Right lobe of liver (tissue), 6 donors: Measurements from ENCODE around the gene IKBIP. TPM values are rescaled to one million over a fixed set of nuclear protein-coding genes. Genes with fewer than 3 reads are reported as not detected.

Experiments
- ATAC-seq, 4 donors: fragments of 200-7000 bp; cut with Tn5 transposase; one replicate each; pipeline ENCODE4 v1.9.1; 2020; ENCODE audit warnings: mild to moderate bottlenecking in 4 of 4, moderate library complexity in 4 of 4
- DNase-seq, 3 donors: peaks; one replicate each; pipeline ENCODE4 v3.0.0-alpha.2; 2020
- H3K27ac ChIP-seq, 3 donors: fragments of 200-600 bp; one replicate each; pipeline ENCODE4 v1.8.0; 2022
- H3K27me3 ChIP-seq, 2 donors: fragments of 200-600 bp; one replicate each; pipeline ENCODE4 v1.8.0; 2022
- H3K36me3 ChIP-seq, 4 donors: fragments of 200-600 bp; sonication (generic) in 1 of 4; one replicate each; pipeline versions ENCODE4 v1.5.1 to v1.8.0; 2017 to 2022; ENCODE audit warnings: control low read depth in 1 of 4
- H3K4me1 ChIP-seq, 4 donors: fragments of 200-600 bp; sonication (generic) in 1 of 4; one replicate each; pipeline versions ENCODE4 v1.5.1 to v1.8.0; 2017 to 2022; ENCODE audit warnings: control low read depth in 1 of 4
- H3K4me3 ChIP-seq, 3 donors: fragments of 200-600 bp; one replicate each; pipeline ENCODE4 v1.8.0; 2022
- H3K9me3 ChIP-seq, 4 donors: fragments of 200-600 bp; sonication (generic) in 1 of 4; one replicate each; pipeline versions ENCODE4 v1.5.1 to v1.8.0; 2017 to 2022; ENCODE audit warnings: control low read depth in 1 of 4
- POLR2A ChIP-seq: fragments of 450-650 bp; IDR thresholded peaks from one replicate; pipeline ENCODE4 v1.6.1; 2017; ENCODE audit warnings: antibody characterized with exemption, mild to moderate bottlenecking
- WGBS: methylation state at CpG from one replicate; pipeline ENCODE4 v1.1.6; 2018; ENCODE audit warnings: low coverage, low lambda C conversion rate; ENCODE audit not compliant: insufficient coverage; ENCODE audit errors: missing lambda C conversion rate; 5-methylcytosine and 5-hydroxymethylcytosine counted together
- intact Hi-C, 2 donors: fragments of 100-400 bp; cut with DNase I; formaldehyde crosslinking; loops; one replicate each; pipeline versions ENCODE4 v1.11.2 to v1.14.1; 2022
- total RNA-seq, 6 experiments: library from RNA; depleted of rRNA in 2 of 6; stranded (reverse); fragments of >200 nt in 2 of 6; fragmentation: NEBNext Ultra II Directional in 3 of 6; extraction: Animal tissue kit (Norgen Biotek cat#: 25700) in 3 of 6; gene quantifications; one replicate each; pipeline versions ENCODE4 v1.1.0 to v1.2.4, GENCODE V29; 2016 to 2023
- TF ChIP-seq, protein P1 (sequence below), 4 donors: fragments of 200-600 bp in 3 of 4; fragments of 450-650 bp in 1 of 4; IDR thresholded peaks; one replicate each; pipeline versions ENCODE4 v1.5.1 to v1.8.0; 2016 to 2022; ENCODE audit warnings: antibody characterized with exemption in 4 of 4, mild to moderate bottlenecking in 2 of 4
- donor health status: DM: no; HTN: yes; CAD: no.
- donor health status: DM: no; HTN: no; CAD: no.
- donor health status: DM: no; HTN: no; CAD: no.
- donor health status: DM: no; HTN: yes; CAD: no.
- donor health status: DM: no; HTN: yes; CAD: no.

Gene IKBIP
- total RNA-seq, 6 experiments from 2014 or later = 2.8 to 12.6 (median 6.6) TPM

DNA sequence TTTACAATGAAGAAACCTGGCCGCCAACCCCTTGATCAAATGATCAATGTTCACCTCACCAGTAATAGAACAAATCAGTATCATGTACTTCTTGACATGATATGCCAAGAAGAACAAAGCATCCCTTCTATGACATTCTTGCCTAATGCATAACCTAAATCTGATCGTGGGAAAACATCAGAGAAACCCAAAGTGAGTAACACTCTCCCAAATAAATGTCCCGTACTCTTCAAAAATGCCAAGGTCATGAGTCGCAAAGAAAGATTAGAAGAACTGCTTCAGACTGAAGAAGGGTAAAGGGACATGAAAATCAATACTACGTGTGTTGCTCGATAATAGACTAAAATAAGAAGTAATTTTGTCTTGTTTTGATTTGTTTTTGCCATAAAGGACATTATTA lies 62.5 kb downstream of the IKBIP start:
- Histone ChIP-seq H3K4me1 (peaks cover 0 to 6% (median 0%) of the 10 kb centered on the region in 4 donors), H3K9me3 (no peaks in the 10 kb centered on the region), H3K27ac (no peak overlapping the region), H3K36me3 (no peaks in the 10 kb centered on the region), H3K4me3 (no peak overlapping the region), H3K27me3 (no peaks in the 10 kb centered on the region)
- DNase-seq (no peak), ATAC-seq (no peak)
- intact Hi-C loops = no loop called here
- 82% methylated on average over 6 of the region's 6 CpGs for WGBS
- TF ChIP-seq, protein P1, sequence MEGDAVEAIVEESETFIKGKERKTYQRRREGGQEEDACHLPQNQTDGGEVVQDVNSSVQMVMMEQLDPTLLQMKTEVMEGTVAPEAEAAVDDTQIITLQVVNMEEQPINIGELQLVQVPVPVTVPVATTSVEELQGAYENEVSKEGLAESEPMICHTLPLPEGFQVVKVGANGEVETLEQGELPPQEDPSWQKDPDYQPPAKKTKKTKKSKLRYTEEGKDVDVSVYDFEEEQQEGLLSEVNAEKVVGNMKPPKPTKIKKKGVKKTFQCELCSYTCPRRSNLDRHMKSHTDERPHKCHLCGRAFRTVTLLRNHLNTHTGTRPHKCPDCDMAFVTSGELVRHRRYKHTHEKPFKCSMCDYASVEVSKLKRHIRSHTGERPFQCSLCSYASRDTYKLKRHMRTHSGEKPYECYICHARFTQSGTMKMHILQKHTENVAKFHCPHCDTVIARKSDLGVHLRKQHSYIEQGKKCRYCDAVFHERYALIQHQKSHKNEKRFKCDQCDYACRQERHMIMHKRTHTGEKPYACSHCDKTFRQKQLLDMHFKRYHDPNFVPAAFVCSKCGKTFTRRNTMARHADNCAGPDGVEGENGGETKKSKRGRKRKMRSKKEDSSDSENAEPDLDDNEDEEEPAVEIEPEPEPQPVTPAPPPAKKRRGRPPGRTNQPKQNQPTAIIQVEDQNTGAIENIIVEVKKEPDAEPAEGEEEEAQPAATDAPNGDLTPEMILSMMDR (IDR thresholded peaks at IDR 0.05) = no peak
- no peak for TF ChIP-seq POLR2A

DNA sequence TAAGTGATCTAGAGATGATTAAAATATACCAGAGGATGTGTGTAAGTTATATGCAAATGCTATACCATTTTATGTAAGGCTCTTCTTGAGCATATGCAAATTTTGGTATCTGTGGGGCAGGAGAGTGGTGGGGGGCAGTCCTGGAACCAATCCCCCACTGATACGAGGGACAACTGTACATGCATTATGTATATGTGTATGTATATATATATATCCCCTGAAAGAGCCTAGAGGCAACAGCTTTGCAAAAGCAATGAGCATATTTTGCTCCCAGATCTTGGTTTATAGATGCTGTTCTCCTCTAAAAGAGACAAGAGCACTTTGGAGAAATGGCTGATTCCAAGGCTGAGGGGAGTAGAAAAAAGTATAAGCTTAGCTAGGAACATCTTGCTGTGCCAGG lies 63.5 kb downstream of the IKBIP start:
- WGBS = 70% methylated on average over 1 of the region's 1 CpG
- no peak overlapping the region for H3K27ac ChIP-seq
- ATAC-seq = no peak
- H3K4me3 ChIP-seq = no peak overlapping the region
- no peaks in the 10 kb centered on the region for H3K9me3 ChIP-seq
- H3K4me1 ChIP-seq = peaks cover 0 to 6% (median 0%) of the 10 kb centered on the region in 4 donors
- TF ChIP-seq, protein P1 (IDR thresholded peaks at IDR 0.05) = no peak
- TF ChIP-seq POLR2A = no peak
- no peak for DNase-seq
- intact Hi-C loops = no loop called here
- H3K27me3 ChIP-seq = no peaks in the 10 kb centered on the region
- no peaks in the 10 kb centered on the region for H3K36me3 ChIP-seq

DNA sequence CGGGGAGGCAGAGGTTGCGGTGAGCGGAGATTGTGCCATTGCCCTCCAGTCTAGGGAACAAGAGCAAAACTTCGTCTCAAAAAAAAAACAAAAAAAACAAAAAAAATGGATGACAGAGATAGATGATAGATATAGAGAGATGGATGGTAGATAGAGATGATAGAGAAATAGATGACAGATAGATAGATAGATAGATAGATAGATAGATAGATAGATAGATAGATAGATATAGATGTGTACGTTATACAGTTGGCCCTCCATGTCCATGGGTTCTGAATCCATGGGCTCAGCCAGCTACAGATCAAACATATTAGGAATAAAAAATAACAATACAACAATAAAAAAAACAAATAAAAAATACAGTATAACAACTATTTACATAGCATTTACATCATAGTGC lies 63.9 kb downstream of the IKBIP start:
- Histone ChIP-seq H3K36me3 (no peaks in the 10 kb centered on the region), H3K9me3 (no peaks in the 10 kb centered on the region), H3K27ac (no peak overlapping the region), H3K27me3 (no peaks in the 10 kb centered on the region), H3K4me3 (no peak overlapping the region), H3K4me1 (peaks cover 0 to 8% (median 1%) of the 10 kb centered on the region in 4 donors)
- intact Hi-C loops = no loop called here
- WGBS = 91% methylated on average over 5 of the region's 5 CpGs
- DNase-seq (no peak), ATAC-seq (no peak)
- TF ChIP-seq POLR2A = no peak
- TF ChIP-seq, protein P1 (IDR thresholded peaks at IDR 0.05) = no peak

DNA sequence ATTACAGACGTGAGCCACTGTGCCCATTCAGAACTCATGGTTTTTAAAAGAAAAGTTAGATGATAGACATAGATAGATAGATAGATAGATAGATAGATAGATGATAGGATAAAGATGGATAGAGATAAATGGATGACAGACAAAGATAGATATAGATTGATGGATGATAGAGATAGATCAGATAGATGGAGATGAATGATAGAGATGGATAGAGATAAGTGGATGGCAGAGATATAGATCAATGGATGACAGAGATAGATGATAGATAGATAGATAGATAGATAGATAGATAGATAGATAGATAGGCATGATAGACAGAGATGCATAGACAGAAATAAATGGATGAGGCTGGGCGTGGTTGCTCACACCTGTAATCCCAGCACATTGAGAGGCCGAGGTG lies 64.8 kb downstream of the IKBIP start:
- H3K36me3 ChIP-seq = no peaks in the 10 kb centered on the region
- intact Hi-C loops = no loop called here
- H3K4me3 ChIP-seq = no peak overlapping the region
- H3K4me1 ChIP-seq = peaks cover 0 to 17% (median 4%) of the 10 kb centered on the region in 4 donors
- no peaks in the 10 kb centered on the region for H3K9me3 ChIP-seq
- no peak for ATAC-seq
- TF ChIP-seq, protein P1 (IDR thresholded peaks at IDR 0.05) = no peak
- no peak for TF ChIP-seq POLR2A
- no peak overlapping the region for H3K27ac ChIP-seq
- H3K27me3 ChIP-seq = no peaks in the 10 kb centered on the region
- no peak for DNase-seq
- WGBS = 93% methylated on average over 3 of the region's 3 CpGs

DNA sequence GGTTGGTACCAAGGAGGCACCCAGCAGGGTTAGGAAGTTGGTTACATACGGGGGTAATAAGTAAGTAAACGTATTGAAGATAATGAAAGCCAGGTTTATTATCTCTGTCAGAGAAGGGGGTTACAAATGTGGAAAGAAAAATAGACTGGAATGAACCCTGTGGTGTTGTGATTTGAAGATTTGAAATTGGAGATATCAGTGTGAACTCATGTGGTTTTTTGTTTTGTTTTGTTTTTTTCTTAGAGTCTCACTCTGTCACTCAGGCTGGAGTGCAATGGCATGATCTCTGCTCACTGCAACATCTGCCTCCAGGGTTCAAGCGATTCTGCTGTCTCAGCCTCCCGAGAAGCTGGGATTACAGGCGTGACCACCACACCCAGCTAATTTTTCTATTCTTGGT lies 65.2 kb downstream of the IKBIP start:
- ATAC-seq = no peak
- Histone ChIP-seq H3K4me3 (no peak overlapping the region), H3K36me3 (no peaks in the 10 kb centered on the region), H3K27ac (no peak overlapping the region), H3K9me3 (no peaks in the 10 kb centered on the region), H3K4me1 (peaks cover 0 to 22% (median 4%) of the 10 kb centered on the region in 4 donors), H3K27me3 (no peaks in the 10 kb centered on the region)
- 85% methylated on average over 5 of the region's 5 CpGs for WGBS
- DNase-seq = no peak
- intact Hi-C loops = no loop called here
- TF ChIP-seq POLR2A = no peak
- TF ChIP-seq, protein P1 (IDR thresholded peaks at IDR 0.05) = no peak
